Melanocyte of skin (primary cell): ENCODE measurements around the gene FBP2. TPM values are rescaled to one million over a fixed set of nuclear protein-coding genes. Genes with fewer than 3 reads are reported as not detected.

Experiments
- total RNA-seq, 2 donors: library from RNA; depleted of rRNA; stranded (reverse); fragments of >200 nt; gene quantifications; 2 replicates each; pipeline ENCODE4 v1.2.3, GENCODE V29; 2012

Gene FBP2
- total RNA-seq, result not detected

DNA sequence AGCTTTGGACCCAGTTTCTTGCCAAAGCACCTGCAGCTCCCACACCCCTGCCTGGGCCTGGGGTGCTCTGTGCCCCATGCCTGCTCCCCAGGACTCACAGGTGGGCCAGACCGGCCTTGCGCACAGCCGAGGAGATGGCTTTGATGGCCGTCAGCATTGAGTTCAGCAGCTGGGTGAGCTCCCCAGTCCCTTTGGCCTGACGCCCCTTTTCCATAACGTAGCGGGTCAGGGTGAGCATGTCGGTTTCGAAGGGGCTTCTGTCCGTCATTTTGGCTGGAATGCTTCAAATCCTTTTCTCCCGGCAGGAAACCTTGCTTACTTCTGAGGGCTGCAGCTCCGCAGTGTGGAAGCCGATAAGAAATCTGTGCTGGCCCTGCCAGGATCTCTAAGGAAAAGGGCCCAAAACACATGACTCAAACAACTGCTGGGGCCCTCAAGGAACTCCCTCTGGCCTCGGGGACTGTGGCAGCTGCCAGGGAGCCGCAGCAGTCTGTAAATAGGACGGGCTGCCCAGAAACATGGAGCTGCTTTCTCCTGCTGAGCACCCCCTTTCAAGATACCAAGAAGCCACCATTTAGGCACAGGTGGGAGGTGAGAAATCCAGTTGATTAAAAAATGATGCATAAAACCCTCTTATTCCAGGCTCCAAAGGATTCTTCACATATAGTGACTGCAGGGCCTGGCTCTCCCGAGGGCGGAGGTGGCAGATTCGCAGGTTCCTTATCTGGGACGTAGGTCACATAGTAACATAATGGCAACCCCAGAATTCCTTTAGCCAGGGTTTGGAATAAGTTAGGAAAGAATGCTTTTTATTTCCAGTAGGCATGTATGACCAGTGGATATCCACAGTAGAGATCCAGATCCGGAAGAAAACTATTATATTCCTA lies at the start of gene FBP2:
TSS of gene FBP2 (minus strand) at position 366 of the 887 bp plus-strand sequence. CDS start at position 268, 98 bp downstream.

DNA sequence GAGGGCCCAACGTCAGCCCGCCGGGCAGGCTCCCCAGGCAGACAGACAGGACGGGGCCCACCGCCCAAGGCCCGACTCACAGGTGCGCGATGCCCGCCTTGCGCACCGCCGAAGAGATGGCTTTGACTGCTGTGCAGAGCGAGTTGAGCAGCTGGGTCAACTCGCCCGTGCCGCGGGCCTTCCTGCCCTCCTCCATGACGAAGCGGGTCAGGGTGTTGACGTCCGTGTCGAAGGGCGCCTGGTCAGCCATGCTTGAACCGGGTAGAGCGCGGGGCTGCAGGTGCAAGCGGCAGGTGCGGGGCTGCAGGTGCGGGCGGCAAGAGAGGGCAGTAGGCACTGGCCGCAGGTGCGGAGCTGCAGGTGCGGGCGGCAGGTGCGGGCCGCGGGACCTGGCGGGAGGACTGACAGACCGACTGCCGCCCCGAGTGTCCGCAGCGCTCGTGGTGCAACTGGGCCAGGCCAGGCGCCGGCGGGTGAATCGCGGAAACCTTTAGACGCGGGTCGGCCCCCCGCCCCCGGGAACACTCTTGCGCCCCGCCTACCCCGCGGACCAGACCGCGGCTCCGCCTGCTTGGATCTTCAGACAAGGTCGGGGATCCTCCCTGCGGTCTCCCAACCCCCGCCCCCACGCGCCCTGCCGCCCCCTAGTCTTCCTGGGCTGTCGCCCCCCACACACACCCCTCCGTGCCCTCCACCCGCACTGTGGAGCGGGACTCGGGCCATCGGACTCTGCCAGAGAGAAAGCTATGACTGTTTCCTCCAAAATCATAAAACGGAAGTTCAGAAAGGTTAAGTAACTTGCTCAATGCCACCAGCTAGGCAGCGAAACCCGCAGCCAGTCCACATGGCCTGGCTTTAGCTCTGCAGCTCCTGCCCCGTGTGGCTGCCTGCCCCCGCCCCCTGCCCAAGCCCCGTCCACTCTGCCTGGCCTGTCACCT lies 45.7 kb upstream of the FBP2 start, which contains the start of gene FBP1:
TSS of gene FBP1 (minus strand) at position 458 of the 938 bp plus-strand sequence. CDS start at position 250, 208 bp downstream.

DNA sequence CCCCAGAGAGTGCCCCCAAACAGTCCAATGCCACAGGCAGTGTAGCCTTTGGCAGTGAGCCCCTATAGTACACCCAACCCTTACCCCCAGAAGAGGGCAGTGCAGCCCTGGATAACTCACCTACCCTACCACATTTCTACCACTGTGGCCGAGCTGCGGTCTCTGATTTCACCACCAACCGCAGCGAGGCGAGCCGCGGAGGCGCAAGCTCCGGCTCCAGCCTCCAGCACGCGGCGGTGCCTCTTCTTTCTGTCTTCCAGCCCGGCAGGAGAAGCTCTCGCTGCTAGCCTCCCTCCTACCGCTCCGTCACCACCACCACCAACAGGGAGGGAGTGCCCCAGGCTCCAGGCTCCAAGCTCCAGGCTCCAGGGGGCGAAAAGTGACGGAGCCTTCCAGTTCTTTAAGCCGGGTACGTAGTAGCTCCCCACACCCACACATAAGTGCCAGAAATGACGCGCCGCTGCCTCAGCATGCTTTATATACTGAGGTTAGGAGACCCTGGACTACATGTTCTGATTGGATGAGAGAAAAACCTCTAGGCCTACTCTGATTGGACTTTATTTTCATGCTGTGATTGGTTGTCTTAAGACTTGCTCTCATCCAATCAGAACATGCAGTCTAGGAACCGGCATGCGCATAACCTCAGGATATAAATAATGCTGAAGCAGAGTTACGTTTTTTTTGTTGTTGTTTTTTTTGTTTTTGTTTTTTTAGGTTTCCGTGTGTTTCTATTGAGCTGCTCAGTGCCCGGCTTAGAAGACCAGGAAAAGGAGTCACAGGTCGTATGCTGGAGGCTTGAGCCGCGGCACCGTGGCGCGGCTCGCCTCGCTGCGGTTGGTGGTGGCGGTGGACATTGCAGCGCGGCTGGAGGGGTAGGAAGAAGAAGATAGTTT lies 38.9 kb downstream of the FBP2 start, which contains the start of gene PCAT7:
TSS of gene PCAT7 (plus strand) at position 645 of the 893 bp plus-strand sequence.

Other genes with a start within 250 kb of the FBP2 start
- gene PCAT7, start 38.7 kb downstream of the FBP2 start, total RNA-seq, result under 1 TPM in 1 of 2 donors, not detected in 1; under 0.01 TPM
- gene FBP1, start 45.7 kb upstream of the FBP2 start, total RNA-seq, result under 1 TPM in 1 of 2 donors, not detected in 1; under 0.01 TPM
- gene AOPEP, start 132.9 kb upstream of the FBP2 start, total RNA-seq, result 10 to 100 TPM; 21.3 to 43.6 TPM